Liver (tissue), 9 donors: Measurements from ENCODE around the gene SHLD1. TPM values are rescaled to one million over a fixed set of nuclear protein-coding genes. Genes with fewer than 3 reads are reported as not detected.

Source experiments
- DNase-seq: peaks from one replicate; pipeline ENCODE4 v3.0.0-alpha.2; 2017; ENCODE audit warnings: low spot score
- H3K27ac ChIP-seq, 2 donors: one replicate each; pipeline ENCODE4 v1.7.0; 2013; ENCODE audit warnings: inconsistent platforms in 2 of 2, low read length in 2 of 2, control low read depth in 1 of 2, low read depth in 1 of 2, mild to moderate bottlenecking in 1 of 2
- H3K27me3 ChIP-seq, 4 donors: one replicate each; pipeline versions ENCODE4 v1.6.1 to v1.7.0; 2013; ENCODE audit warnings: low read length in 3 of 4, inconsistent platforms in 1 of 4, mild to moderate bottlenecking in 1 of 4, moderate library complexity in 1 of 4; ENCODE audit not compliant: control insufficient read depth in 4 of 4, insufficient read depth in 4 of 4
- H3K36me3 ChIP-seq, 4 donors: one replicate each; pipeline versions ENCODE4 v1.6.1 to v1.7.0; 2013; ENCODE audit warnings: low read length in 3 of 4, mild to moderate bottlenecking in 3 of 4, low read depth in 1 of 4, moderate library complexity in 1 of 4; ENCODE audit not compliant: control insufficient read depth in 4 of 4, insufficient read depth in 3 of 4
- H3K4me1 ChIP-seq, 4 donors: one replicate each; pipeline versions ENCODE4 v1.6.1 to v1.7.0; 2013; ENCODE audit warnings: low read length in 3 of 4, mild to moderate bottlenecking in 3 of 4, moderate library complexity in 1 of 4; ENCODE audit not compliant: control insufficient read depth in 4 of 4, insufficient read depth in 4 of 4
- H3K4me3 ChIP-seq, 3 donors: one replicate each; pipeline versions ENCODE4 v1.6.1 to v1.7.0; 2013; ENCODE audit warnings: low read length in 3 of 3, control low read depth in 1 of 3, low read depth in 1 of 3, mild to moderate bottlenecking in 1 of 3
- H3K9ac ChIP-seq, 2 donors: one replicate each; pipeline ENCODE4 v1.7.0; 2013; ENCODE audit warnings: low read length in 2 of 2, mild to moderate bottlenecking in 2 of 2, moderate library complexity in 2 of 2, control low read depth in 1 of 2, low read depth in 1 of 2
- H3K9me3 ChIP-seq, 4 donors: one replicate each; pipeline versions ENCODE4 v1.6.1 to v1.7.0; 2013; ENCODE audit warnings: low read length in 3 of 4; ENCODE audit not compliant: control insufficient read depth in 4 of 4
- ATF3 ChIP-seq: IDR thresholded peaks from 2 replicates; pipeline ENCODE4 v1.6.1; 2016; ENCODE audit warnings: antibody characterized with exemption
- CTCF ChIP-seq: fragments of 150-350 bp; IDR thresholded peaks from 2 replicates; pipeline ENCODE4 v1.5.1; 2017; ENCODE audit warnings: improper control_type of control experiment, low read depth, low read length; ENCODE audit not compliant: missing input control
- EGR1 ChIP-seq, 2 donors: IDR thresholded peaks; 2 replicates each; pipeline ENCODE4 v1.6.1; 2016 to 2018; ENCODE audit warnings: antibody characterized with exemption in 2 of 2, low read depth in 2 of 2
- FOXA1 ChIP-seq: IDR thresholded peaks from 2 replicates; pipeline ENCODE4 v1.6.1; 2016; ENCODE audit warnings: antibody characterized with exemption
- FOXA2 ChIP-seq: IDR thresholded peaks from 2 replicates; pipeline ENCODE4 v1.6.1; 2016; ENCODE audit warnings: antibody characterized with exemption
- GABPA ChIP-seq, 2 donors: IDR thresholded peaks in 1 of 2; conservative IDR thresholded peaks in 1 of 2; 2 replicates each; pipeline ENCODE4 v1.6.1; 2016; ENCODE audit warnings: antibody characterized with exemption in 2 of 2, mild to moderate bottlenecking in 1 of 2, moderate library complexity in 1 of 2
- HNF4A ChIP-seq, 2 donors: conservative IDR thresholded peaks; 2 replicates each; pipeline ENCODE4 v1.6.1; 2016; ENCODE audit warnings: antibody characterized with exemption in 2 of 2, mild to moderate bottlenecking in 2 of 2
- HNF4G ChIP-seq: IDR thresholded peaks from 2 replicates; pipeline ENCODE4 v1.6.1; 2016; ENCODE audit warnings: antibody characterized with exemption
- JUND ChIP-seq, 2 donors: IDR thresholded peaks; 2 replicates each; pipeline ENCODE4 v1.6.1; 2016; ENCODE audit warnings: antibody characterized with exemption in 2 of 2
- MAX ChIP-seq: IDR thresholded peaks from 2 replicates; pipeline ENCODE4 v1.6.1; 2016; ENCODE audit warnings: antibody characterized with exemption
- NR2F2 ChIP-seq: IDR thresholded peaks from 2 replicates; pipeline ENCODE4 v1.6.1; 2016; ENCODE audit warnings: antibody characterized with exemption
- RAD21 ChIP-seq, 2 donors: IDR thresholded peaks; 2 replicates each; pipeline ENCODE4 v1.6.1; 2016; ENCODE audit warnings: antibody characterized with exemption in 2 of 2, mild to moderate bottlenecking in 2 of 2
- REST ChIP-seq: IDR thresholded peaks from 2 replicates; pipeline ENCODE4 v1.6.1; 2016; ENCODE audit warnings: antibody characterized with exemption, mild to moderate bottlenecking
- RXRA ChIP-seq, 2 donors: IDR thresholded peaks; 2 replicates each; pipeline ENCODE4 v1.6.1; 2017 to 2018; ENCODE audit warnings: antibody characterized with exemption in 2 of 2, mild to moderate bottlenecking in 1 of 2
- SP1 ChIP-seq: IDR thresholded peaks from 2 replicates; pipeline ENCODE4 v1.6.1; 2018; ENCODE audit warnings: antibody characterized with exemption, mild to moderate bottlenecking
- TAF1 ChIP-seq: conservative IDR thresholded peaks from 2 replicates; pipeline ENCODE4 v1.6.1; 2016; ENCODE audit warnings: antibody characterized with exemption, mild to moderate bottlenecking
- YY1 ChIP-seq: IDR thresholded peaks from 2 replicates; pipeline ENCODE4 v1.6.1; 2016; ENCODE audit warnings: antibody characterized with exemption, mild to moderate bottlenecking
- ZBTB33 ChIP-seq: IDR thresholded peaks from 2 replicates; pipeline ENCODE4 v1.6.1; 2016; ENCODE audit warnings: antibody characterized with exemption
- WGBS: extraction: QIAGEN DNeasy Blood & Tissue Kit; methylation state at CpG from one replicate; pipeline ENCODE4 v1.1.7; 2013; 5-methylcytosine and 5-hydroxymethylcytosine counted together
- polyA plus RNA-seq, 2 donors: library from polyadenylated mRNA; stranded (reverse) in 1 of 2; unstranded in 1 of 2; fragments of 200-250 nt in 1 of 2; fragments of >200 nt in 1 of 2; fragmentation: Nextera tagmentation in 1 of 2; extraction: Ambion mirVana in 1 of 2; gene quantifications; one replicate each; pipeline versions ENCODE4 v1.2.1 to v1.2.3, GENCODE V29; 2013 to 2015
- total RNA-seq, 2 donors: library from RNA; depleted of rRNA; stranded (reverse); fragments of >200 nt; gene quantifications; one replicate each; pipeline ENCODE4 v1.2.3, GENCODE V29; 2014
- donor health status: healthy.
- donor health status: healthy.
- donor health status: healthy.
- donor health status: healthy.
- donor health status: healthy.

Gene SHLD1
- total and polyA plus RNA-seq, 4 donors: 0.92 to 5.0 (median 2.0) TPM

GRCh38 chr20:5785146-5785545 is 34.9 kb downstream of the SHLD1 start:
- no peak overlapping the region for H3K27ac ChIP-seq
- 92% methylated on average over 5 of the region's 5 CpGs for whole genome bisulfite sequencing

GRCh38 chr20:5786930-5787795 is 37.0 kb downstream of the SHLD1 start:
- no peaks in the 10 kb centered on the region for H3K27me3 ChIP-seq
- 93% methylated on average over 2 of the region's 2 CpGs for WGBS
- peaks cover 3 to 8% (median 5%) of the 10 kb centered on the region in 4 donors for H3K4me1 ChIP-seq
- H3K4me3 ChIP-seq: no peak overlapping the region
- no peaks in the 10 kb centered on the region for H3K36me3 ChIP-seq
- DNase-seq: no peak
- H3K9me3 ChIP-seq: no peaks in the 10 kb centered on the region
- H3K9ac ChIP-seq: no peak overlapping the region
- TF ChIP-seq NR2F2 (peak; percentile 18), MAX (no peak), RXRA (IDR thresholded peaks at IDR 0.05) (peak in 1 of 2 donors; percentile 19), RAD21 (IDR thresholded peaks at IDR 0.05) (peak; percentile 21 to 33)
- no peak overlapping the region for H3K27ac ChIP-seq

More at GRCh38 chr20:5785146-5785545, 34.9 kb downstream of the SHLD1 start:
- Histone ChIP-seq H3K4me3 (no peak overlapping the region), H3K36me3 (no peaks in the 10 kb centered on the region), H3K9me3 (no peaks in the 10 kb centered on the region), H3K27me3 (no peaks in the 10 kb centered on the region), H3K4me1 (peaks cover 3 to 8% (median 5%) of the 10 kb centered on the region in 4 donors), H3K9ac (no peak overlapping the region)
- no peak for TF ChIP-seq SP1
- TF ChIP-seq MAX: no peak
- no peak for TF ChIP-seq JUND (IDR thresholded peaks at IDR 0.05)
- no peak for TF ChIP-seq GABPA (IDR thresholded peaks at IDR 0.05 in 1 of 2, conservative IDR thresholded peaks at IDR 0.05 in 1 of 2)
- DNase-seq: no peak

- H3K9ac ChIP-seq: no peak overlapping the region
- no peak overlapping the region for H3K4me3 ChIP-seq
- no peak for DNase-seq
- no peak overlapping the region for H3K27ac ChIP-seq
- no peak for TF ChIP-seq EGR1 (IDR thresholded peaks at IDR 0.05; ENCODE audit: low read depth in 2 of 2)
- no peak for TF ChIP-seq GABPA (IDR thresholded peaks at IDR 0.05 in 1 of 2, conservative IDR thresholded peaks at IDR 0.05 in 1 of 2)
- no peak for TF ChIP-seq ATF3
- no peak for TF ChIP-seq REST
- TF ChIP-seq RXRA (IDR thresholded peaks at IDR 0.05): no peak
- no peak for TF ChIP-seq FOXA2
- no peak for TF ChIP-seq JUND (IDR thresholded peaks at IDR 0.05)
- no peak for TF ChIP-seq MAX
- TF ChIP-seq TAF1: no peak
- TF ChIP-seq HNF4G: no peak
- no peak for TF ChIP-seq NR2F2
- no peak for TF ChIP-seq FOXA1
- TF ChIP-seq CTCF: no peak
- no peak for TF ChIP-seq YY1
- no peak for TF ChIP-seq ZBTB33
- no peak for TF ChIP-seq RAD21 (IDR thresholded peaks at IDR 0.05)
- no peak for TF ChIP-seq HNF4A (conservative IDR thresholded peaks at IDR 0.05)
- H3K4me1 ChIP-seq: peaks cover 3 to 8% (median 5%) of the 10 kb centered on the region in 4 donors
- H3K9me3 ChIP-seq: no peaks in the 10 kb centered on the region
- H3K27me3 ChIP-seq: no peaks in the 10 kb centered on the region
- H3K36me3 ChIP-seq: no peaks in the 10 kb centered on the region
Measured at GRCh38 chr20:5787796-5788165, 37.6 kb downstream of the SHLD1 start.
